HG03139 (cell line): ENCODE measurements around the gene APOOL.
"Not testable (repeated sequence)": the region's sequence is repeated elsewhere in the genome, so short reads cannot be mapped to it uniquely, and the experiment has no call there.

Experiments
- ATAC-seq: cut with Tn5 transposase; IDR thresholded peaks from one replicate; pipeline ENCODE4 v1.9.1; 2021; ENCODE audit not compliant: unreplicated experiment

The APOOL gene, protein sequence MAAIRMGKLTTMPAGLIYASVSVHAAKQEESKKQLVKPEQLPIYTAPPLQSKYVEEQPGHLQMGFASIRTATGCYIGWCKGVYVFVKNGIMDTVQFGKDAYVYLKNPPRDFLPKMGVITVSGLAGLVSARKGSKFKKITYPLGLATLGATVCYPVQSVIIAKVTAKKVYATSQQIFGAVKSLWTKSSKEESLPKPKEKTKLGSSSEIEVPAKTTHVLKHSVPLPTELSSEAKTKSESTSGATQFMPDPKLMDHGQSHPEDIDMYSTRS

DNA sequence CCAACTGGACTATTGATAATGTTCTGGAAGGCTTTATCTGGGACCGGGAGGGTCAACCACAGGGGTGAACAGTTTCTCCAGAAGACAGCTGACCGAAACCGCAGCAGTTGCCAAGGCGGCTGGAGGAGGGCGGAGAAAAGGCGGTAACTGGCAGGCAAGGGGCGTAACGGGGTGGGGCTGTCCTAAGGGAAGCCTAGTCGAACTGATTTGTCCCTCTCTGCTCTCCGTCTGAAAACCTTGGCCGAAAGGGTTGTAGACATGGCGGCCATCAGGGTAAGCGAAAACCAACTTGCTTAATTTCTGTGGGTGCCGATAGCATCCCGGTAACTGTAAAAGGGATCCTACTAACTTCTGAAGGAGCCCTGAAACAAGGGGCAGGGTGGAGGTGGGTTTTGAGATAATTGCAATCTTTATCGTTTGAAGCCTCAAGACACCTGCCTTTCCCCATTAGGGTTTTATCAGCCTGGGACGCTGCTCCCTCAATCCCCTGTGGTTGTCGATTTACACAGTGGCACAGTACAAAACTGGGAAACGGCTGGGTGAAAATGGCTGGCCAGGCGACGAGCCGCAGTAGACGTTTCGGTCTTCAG, at the start of gene APOOL:
Gene APOOL, plus strand, starts transcription at position 223 of the 590 bp plus-strand sequence. Its CDS starts 36 bp downstream, at position 259.
- peak; percentile 94 for ATAC-seq

DNA sequence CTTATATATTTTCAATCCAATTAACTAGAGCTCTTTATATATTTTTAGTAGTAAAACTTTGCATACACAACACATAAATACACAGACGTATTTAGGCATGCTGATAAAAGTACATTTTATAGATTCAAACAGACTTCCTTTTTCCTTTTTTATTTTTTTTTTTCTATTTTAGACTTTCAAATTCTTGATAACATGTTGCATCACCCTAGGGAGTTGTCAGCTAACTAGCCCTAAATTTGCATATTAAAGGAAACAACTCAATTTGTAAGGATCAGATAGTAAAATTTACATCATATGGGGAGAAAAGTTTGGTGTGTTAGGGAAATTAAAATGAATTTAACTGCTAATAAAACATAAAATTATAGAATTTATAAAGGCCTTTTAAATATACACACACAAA, 47.4 kb upstream of the APOOL start:
- ATAC-seq: no peak

DNA sequence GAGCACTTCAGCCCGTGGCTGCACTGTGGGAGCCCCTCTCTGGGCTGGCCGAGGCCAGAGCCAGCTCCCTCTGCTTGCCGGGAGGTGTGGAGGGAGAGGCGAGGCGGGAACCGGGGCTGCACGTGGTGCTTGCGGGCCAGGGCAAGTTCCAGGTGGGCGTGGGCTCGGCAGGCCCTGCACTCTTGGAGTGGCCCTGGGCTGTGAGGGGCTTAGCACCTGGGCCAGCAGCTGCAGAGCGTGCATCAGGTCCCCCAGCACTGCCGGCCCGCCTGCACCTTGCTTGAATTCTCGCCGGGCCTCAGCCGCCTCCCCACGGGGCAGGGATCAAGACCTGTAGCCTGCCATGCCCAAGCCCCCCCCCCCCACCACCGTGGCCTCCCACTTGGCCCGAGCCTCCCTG, 28.9 kb upstream of the APOOL start:
- ATAC-seq: no peak

DNA sequence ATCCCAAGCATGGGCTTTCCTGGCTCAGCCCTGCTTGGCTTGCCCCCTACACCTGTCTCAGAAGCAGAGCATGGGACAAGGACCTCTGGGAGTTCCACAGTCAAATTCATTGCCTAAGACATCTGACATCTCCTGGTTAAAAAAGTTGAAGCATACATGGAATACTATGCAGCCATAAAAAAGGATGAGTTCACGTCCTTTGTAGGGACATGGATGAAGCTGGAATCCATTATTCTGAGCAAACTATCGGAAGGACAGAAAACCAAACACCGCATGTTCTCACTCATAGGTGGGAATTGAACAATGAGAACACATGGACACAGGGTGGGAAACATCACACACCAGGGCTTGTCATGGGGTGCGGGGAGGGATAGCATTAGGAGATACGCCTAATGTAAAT, 11.9 kb upstream of the APOOL start:
- not testable (repeated sequence) for ATAC-seq

DNA sequence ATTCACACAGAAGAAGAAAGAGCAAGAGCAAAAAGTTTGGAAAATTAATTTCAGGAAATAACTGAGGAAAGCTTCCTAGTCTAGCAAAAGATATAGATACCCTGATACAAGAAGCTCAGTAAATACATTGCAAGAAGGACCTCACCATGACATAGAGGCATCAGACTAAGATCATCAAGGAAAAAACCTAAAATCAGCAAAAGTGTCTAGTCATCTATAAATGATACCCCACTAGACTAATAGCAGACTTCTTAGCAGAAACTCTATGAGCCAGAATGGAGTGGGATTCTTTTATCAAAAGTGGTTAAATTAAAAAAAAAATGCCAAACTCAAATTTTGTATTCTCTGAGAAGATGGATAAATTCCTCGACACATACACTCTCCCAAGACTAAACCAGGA, 10.5 kb upstream of the APOOL start:
- ATAC-seq: no peak

DNA sequence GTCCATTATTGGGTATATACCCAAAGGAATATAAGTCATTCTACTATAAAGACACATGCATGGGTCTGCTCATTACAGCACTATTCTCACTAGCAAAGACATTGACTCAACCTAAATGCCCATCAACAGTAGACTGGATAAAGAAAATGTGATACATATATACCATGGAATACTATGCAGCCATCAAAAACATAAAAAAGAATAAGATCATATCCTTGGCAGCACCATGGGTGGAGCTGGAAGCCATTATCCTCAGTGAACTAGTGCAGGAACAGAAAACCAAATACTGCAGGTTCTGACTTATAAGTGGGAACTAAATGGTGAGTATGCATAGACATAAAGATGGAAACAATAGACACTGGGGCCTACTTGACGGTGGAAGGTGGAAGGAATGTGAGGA, 2.3 kb upstream of the APOOL start:
- no peak for ATAC-seq

DNA sequence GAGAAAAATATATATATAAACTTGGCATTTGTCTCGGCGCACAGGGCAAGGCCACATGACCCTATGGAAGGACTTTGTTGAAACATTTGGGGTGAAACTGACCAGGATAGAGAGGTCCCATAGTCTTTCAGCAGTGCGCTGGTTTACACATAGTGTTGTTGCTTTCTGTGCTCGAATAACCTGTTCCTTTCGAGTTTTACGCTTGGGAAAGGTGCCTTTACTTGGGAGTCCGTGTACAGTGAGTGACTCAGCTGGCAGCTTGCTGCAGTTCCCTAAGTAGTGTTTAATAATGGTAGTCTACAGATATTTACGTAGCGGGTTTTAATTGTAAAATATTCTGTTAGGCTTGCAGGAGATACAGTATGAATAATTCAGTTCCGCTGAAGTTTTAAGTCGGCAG, 578 bp downstream of the APOOL start:
- ATAC-seq: peak; percentile 5

DNA sequence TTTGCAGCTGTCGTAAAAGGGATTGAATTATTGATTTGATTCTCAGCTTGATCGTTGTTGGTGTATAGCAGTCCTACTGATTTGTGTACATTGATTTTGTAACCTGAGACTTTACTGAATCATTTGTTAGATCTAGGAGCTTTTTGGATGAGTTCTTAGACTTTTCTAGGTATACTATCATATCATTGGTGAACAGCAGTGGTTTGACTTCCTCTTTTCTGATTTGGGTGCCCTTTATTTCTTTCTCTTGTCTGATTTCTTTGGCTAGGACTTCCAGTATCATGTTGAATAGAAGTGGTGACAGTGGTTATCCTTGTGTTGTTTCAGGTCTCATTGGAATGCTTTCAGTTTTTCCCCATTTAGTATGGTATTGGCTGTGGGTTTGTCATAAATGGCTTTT, 8.4 kb downstream of the APOOL start:
- no peak for ATAC-seq

DNA sequence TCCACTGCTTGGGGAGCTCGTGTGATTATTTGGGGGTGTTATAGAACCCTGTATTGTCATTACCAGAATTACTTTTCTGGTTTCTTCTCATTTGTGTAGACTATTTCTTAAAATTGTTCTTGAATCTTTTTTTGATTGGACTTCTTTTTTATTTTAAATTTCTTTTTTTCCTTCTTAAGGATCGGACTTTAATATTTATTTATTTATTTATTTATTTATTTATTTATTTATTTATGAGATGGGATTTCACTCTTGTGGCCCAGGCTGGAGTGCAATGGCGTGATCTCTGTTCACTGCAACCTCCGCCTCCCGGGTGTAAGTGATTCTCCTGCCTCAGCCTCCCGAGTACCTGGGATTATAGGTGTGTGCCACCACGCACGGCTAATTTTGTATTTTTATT, 11.7 kb downstream of the APOOL start:
- ATAC-seq: not testable (repeated sequence)

DNA sequence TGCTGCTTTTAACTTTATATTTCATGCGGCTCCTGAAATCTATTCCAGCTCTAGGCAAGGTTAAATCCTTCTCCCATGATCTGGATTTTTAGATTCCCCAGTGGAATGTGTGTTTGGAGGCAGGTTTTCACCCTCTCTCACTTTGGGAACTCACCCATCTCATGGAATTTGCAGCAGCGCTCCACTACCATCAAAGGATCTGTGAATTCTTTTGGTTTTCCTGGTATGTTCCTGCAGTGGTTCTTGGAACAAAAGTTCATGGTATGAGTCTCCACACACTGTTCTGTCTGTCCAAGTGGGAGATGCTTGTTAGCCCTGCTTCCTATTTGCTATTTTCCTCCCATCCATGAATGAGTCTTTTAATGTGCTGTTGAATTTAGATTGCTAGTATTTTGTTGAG, 14.0 kb downstream of the APOOL start:
- ATAC-seq: no peak

DNA sequence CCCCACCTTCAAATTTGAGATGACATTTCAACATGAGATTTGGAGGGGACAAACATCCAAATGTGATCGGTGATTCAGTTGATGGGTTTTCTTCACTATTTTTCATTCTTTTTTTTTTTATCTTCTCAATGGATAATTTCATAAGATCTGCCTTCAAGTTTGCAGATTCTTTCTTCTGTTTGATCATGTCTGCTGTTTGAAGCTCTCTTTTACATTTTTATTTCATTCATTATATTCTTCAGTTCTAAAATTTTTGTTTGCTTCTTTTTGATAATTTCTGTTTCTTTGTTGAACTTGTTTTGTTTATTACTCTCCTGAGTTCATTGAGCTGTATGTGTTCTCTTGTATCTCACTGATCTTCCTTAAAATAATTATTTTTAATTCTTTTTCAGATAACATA, 14.8 kb downstream of the APOOL start:
- no peak for ATAC-seq

DNA sequence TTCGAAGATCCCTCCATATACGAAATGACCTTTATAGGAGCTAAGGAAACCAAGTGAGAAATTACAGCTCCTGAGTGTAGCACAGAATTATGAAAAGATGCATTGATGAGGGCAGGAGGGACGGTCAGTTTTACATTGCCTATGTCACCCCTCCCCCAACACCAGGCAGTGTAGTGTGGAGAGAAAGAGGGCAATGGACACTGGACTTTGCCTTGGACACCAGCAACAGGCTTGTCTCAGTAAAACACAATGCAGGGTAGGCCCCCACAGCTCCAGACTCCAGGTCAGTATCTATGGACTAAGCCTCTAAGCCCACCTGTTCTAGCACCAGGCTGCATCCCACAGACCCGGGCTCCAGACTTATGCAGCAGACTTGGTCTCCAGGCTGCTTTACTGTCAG, 16.5 kb downstream of the APOOL start:
- no peak for ATAC-seq

DNA sequence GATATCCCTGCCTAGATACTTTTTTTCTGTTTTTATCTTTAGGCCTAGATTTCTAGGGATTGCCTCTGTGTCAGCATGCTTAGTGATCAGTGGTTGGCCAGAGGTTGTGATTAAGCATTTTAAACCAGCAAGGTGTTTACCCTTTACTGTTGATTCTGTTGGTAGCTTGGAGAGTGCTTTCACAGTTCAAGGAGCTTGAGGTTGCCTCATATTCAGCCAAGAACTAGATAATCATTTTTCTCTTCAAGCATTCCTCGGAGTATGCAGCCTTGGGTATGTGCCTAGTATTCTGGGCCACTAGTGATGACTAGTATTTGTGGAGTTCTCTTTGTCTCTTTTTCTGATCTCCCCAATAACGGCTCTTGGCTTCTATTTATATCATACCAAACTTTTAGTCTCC, 20.4 kb downstream of the APOOL start:
- ATAC-seq: no peak

DNA sequence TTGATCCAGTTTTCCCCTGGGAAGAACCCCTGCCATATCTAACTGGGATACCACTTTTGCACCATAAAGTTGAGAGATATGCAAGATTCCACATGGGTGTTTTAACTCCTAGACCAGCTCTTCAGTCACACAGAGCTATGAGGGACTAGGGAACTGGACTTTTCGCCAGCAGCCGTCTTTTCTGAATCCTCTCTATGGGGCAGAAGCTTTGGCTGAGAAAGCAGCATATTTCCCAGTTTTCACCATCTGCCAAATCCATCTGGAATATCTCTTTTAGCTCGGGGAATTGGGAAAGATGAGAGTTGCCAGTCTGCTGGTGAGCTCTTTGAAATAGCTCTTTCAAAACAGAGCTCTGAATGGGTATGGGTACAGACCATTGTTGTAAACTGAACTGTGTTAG, 20.9 kb downstream of the APOOL start:
- no peak for ATAC-seq

DNA sequence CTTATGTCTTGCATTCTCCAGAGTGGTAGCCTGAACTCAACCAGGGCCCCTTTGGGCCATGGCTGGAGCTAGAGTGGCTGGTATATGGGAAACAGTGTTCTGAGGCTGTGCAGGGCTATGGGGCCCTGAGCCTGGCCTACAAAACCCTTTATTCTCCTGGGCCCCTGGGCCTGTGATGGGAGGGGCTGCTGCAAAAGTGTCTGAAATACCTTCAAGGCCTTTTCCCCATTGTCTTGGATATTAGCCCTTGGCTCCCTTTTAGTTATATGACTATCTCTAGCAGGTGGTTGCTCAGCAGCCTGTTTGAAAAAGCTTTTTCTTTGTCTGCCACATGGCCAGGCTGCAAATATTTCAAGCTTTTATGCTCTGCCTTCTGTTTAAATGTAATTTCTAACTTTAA, 22.5 kb downstream of the APOOL start:
- ATAC-seq: no peak

DNA sequence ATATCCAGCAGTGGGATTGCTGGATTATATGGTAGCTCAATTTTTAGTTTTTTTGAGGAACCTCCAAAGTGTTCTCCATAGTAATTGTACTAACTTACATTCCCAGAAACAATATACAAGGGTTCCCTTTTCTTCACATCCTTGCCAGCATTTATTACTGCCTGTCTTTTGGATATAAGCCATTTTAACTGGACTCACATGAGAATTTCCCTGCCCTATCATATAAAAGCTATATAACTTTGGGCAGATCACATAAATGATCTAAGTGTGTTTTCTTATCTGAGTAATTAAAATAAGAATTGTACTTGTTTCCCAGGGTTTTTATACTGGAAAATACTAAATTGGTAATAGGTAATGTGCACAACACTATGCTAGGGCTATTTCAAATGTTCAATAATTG, 25.4 kb downstream of the APOOL start:
- no peak for ATAC-seq

DNA sequence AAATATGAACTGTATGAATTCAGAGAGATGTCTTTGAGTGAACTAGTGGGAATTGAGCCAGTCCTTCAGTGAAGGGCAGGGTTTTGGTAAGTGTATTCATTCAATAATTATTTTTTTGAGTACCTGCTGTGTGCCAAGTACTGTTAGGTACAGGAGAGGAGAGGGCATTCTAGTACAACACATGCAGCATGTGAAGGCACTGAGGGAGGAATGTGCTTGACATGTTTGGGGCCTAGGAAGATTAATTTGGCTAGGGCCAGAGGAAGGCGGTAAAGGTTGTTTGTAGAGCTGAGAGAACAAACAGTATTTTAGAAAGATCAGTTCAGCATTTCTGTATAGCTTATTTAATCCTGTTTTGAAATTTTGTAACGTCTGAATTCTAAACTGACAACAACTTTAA, 27.8 kb downstream of the APOOL start:
- no peak for ATAC-seq

DNA sequence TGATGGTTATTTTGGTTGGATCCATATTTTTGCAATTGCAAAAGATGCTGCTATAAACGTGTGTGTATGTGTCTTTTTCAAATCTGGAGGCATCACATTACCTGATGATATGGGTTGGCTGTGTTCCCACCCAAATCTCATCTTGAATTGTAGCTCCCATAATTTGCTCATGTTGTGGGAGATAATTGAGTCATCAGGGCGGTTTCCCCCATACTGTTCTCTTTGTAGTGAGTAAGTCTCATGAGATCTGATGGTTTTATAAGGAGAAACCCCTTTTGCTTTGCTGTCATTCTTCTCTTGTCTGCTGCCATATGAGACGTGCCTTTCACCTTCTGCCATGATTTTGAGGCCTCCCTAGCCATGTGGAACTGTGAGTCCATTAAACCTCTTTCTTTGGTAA, 33.4 kb downstream of the APOOL start:
- ATAC-seq: no peak

DNA sequence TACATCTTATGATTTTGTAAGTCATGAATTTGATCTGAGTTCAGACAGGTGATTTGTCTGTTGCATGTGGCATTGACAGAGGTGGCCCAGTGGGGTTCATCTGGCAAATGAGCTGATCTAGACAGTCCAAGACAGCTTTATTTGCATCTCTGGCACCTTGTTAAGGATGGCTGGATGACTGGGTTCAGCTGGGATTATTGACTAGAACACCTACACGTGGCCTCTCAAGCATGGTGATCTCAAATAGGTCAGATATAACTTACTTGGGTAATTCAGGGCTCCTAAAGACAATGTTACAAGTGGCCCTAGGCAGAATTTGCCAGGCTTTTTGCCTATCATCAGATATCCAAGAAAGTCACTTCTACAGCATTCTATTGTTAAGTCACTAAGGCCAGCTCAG, 48.0 kb downstream of the APOOL start:
- ATAC-seq: no peak

DNA sequence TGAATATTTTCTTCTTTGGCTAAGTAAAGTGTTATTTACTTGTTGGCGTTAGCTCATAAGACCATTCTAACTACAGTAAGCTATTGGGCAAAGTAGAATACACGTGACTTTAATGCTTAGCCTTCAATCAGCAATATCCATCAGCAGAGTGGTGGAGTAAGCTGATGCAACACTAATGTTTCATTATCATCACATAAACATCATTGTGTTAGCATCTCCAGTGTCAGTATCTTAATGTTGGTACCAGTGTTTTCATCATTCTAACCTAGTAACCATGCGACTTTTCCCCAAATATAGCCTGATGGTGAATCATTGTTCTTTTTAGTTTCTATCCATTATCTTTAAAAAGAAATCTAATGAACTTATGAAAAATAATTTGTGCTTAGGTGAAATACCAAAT, 48.5 kb downstream of the APOOL start:
- no peak for ATAC-seq

DNA sequence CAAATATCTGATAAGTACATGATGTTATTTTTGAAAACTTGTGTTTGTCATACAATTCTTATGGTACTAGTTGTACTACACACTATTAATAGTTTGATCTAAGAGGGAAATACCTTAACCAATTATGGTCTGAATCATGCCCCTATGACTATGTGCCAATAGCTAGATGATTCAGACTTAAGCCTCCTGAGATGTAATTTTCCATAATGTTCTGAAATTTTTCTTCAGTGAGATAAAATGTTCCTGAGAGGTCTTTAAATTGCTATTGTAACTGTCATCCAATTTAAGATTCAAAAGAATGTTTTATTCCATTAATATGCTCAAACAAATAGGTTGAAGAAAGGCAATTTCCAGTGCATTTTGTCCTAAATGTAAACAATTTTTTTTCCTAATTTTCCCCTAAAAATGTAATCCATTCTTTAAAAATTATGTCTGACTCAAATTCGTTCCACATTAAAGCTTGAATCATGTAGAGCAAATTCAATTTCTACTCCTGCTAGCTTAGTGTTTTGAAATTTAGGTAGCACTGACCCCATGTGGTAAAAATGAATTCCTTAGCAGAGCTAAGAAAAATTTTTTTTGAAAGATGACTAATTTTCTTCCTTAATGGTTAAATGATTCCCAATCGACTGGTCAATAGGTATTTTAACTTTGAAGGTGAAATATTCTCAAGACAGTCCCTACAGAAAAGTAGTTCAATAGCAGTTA, 49.1 kb downstream of the APOOL start:
- ATAC-seq: no peak

DNA sequence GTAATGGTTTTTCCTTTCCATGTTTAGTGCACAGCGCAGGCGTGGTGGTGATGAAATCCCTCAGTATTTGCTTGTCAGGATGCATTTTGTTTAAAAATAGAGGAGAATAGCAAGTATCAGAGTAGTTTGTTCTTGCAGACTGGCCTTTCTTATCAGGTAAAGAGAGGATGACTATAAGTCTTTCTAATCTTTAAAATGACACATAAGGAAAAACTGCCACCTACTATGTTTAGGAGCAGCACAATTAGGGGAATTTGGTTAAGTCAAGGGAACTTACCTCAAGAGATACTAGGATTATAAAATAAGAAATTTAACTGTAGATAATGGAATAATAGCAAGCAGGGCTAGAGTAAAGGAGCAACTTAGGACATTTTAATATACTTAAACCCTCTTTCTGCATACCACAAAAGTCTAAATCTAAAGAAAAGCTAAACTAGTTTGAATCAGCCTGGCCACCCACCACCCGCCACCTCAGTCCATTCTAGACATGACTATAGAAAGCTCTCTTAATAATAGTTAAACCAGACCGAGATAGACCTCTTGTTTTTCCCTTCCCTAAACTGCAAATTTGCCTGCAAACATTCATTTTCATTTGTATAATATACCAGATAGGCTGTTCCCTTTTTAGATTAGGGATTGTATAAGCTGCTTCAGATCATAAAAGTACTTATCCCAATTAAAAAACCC, 62.0 kb downstream of the APOOL start:
- no peak for ATAC-seq
